Endothelial cell of umbilical vein (primary cell): ENCODE measurements around the gene IL4I1. TPM values are rescaled to one million over a fixed set of nuclear protein-coding genes. Genes with fewer than 3 reads are reported as not detected.

ENCODE experiments used
- BruUV-seq: library from RNA; stranded (reverse); fragments of 400-500 nt; replicated peaks from 2 replicates; lab custom pipeline; 2021; lab: Mats Ljungman, UMichigan
- CTCF ChIA-PET: fragments of 300-600, 350-600 bp; sonication (Branson Sonifier 250); formaldehyde crosslinking; loops from one replicate; lab custom pipeline; 2021; ENCODE audit warnings: antibody characterized with exemption, inconsistent platforms; lab: Charles Lee
- POLR2A ChIA-PET: fragments of 300-600, 350-600 bp; sonication (Branson Sonifier 250); formaldehyde crosslinking; loops from one replicate; lab custom pipeline; 2021; ENCODE audit warnings: antibody characterized with exemption, inconsistent platforms; lab: Charles Lee
- DNase-seq: peaks from one replicate; pipeline ENCODE4 v3.0.0-alpha.2; 2011; ENCODE audit warnings: low read depth, low spot score
- FAIRE-seq: peaks from 2 replicates; lab custom pipeline; 2011; peaks lifted over from hg19 to GRCh38; lab: Jason Lieb, UNC
- H2AFZ ChIP-seq: 2 replicates; pipeline ENCODE4 v1.6.0; 2012; ENCODE audit warnings: low read depth, low read length, control low read depth, inconsistent platforms
- H3K27ac ChIP-seq: 2 replicates; pipeline ENCODE4 v1.5.1; 2011; ENCODE audit warnings: low read depth, mild to moderate bottlenecking, control low read depth, low read length, moderate library complexity; ENCODE audit not compliant: insufficient read depth
- H3K27me3 ChIP-seq, 2 experiments: 2 replicates each; pipeline versions ENCODE4 v1.6.0 to v1.6.1; 2011; ENCODE audit warnings: low read length in 2 of 2, mixed read lengths in 1 of 2; ENCODE audit not compliant: control insufficient read depth in 2 of 2, insufficient read depth in 2 of 2
- H3K36me3 ChIP-seq, 2 experiments: 2 replicates in 1 of 2; 3 replicates in 1 of 2; pipeline ENCODE4 v1.5.1; 2011; ENCODE audit warnings: low read length in 2 of 2, mild to moderate bottlenecking in 1 of 2, moderate library complexity in 1 of 2; ENCODE audit not compliant: control insufficient read depth in 2 of 2, insufficient read depth in 2 of 2; ENCODE audit errors: extremely low read depth in 1 of 2
- H3K4me1 ChIP-seq: 3 replicates; pipeline ENCODE4 v1.5.1; 2011; ENCODE audit warnings: mild to moderate bottlenecking, low read length; ENCODE audit not compliant: control insufficient read depth, insufficient read depth; ENCODE audit errors: extremely low read depth
- H3K4me2 ChIP-seq: 2 replicates; pipeline ENCODE4 v1.6.1; 2011; ENCODE audit warnings: low read length, control low read depth, mixed read lengths; ENCODE audit not compliant: insufficient read depth
- H3K4me3 ChIP-seq, 3 experiments: fragments of 200-600 bp in 1 of 3; sonication (generic), shearing (Covaris generic) in 1 of 3; replicated peaks in 1 of 3; 2 replicates each; pipeline ENCODE4 v1.5.1; 2011 to 2016; ENCODE audit warnings: control low read depth in 3 of 3, low read length in 3 of 3, mild to moderate bottlenecking in 2 of 3, inconsistent platforms in 1 of 3, low read depth in 1 of 3, moderate library complexity in 1 of 3; ENCODE audit not compliant: insufficient read depth in 1 of 3
- H3K79me2 ChIP-seq: 2 replicates; pipeline ENCODE4 v1.6.0; 2012; ENCODE audit warnings: low read length, inconsistent platforms; ENCODE audit not compliant: control insufficient read depth, insufficient read depth
- H3K9ac ChIP-seq: replicated peaks from 2 replicates; pipeline ENCODE3; 2011; ENCODE audit warnings: low read length, control low read depth; ENCODE audit not compliant: insufficient read depth; ENCODE audit errors: extremely low read depth
- H3K9me1 ChIP-seq: replicated peaks from 3 replicates; pipeline ENCODE4 v1.6.0; 2011; ENCODE audit warnings: mild to moderate bottlenecking, low read length; ENCODE audit not compliant: control insufficient read depth, insufficient read depth; ENCODE audit errors: extremely low read depth
- H3K9me3 ChIP-seq: replicated peaks from 2 replicates; pipeline ENCODE4 v1.5.1; 2012; ENCODE audit warnings: low read length, inconsistent platforms; ENCODE audit not compliant: control insufficient read depth, insufficient read depth
- H4K20me1 ChIP-seq: replicated peaks from 2 replicates; pipeline ENCODE3; 2011; ENCODE audit warnings: mild to moderate bottlenecking, low read length; ENCODE audit not compliant: control insufficient read depth, insufficient read depth; ENCODE audit errors: extremely low read depth
- EZH2 ChIP-seq: IDR thresholded peaks from 2 replicates; pipeline ENCODE4 v1.6.1; 2012; ENCODE audit warnings: borderline replicate concordance, low read depth, mild to moderate bottlenecking, moderate library complexity, low read length, inconsistent platforms; ENCODE audit not compliant: severe bottlenecking
- FOS ChIP-seq: IDR thresholded peaks from 2 replicates; pipeline ENCODE4 v1.6.1; 2011; ENCODE audit warnings: mild to moderate bottlenecking, low read length, moderate library complexity, borderline replicate concordance; ENCODE audit not compliant: insufficient read depth
- GATA2 ChIP-seq: IDR thresholded peaks from 2 replicates; pipeline ENCODE4 v1.7.0; 2011; ENCODE audit warnings: low read depth, mild to moderate bottlenecking, moderate library complexity, mixed read lengths, low read length; ENCODE audit not compliant: insufficient read length, insufficient read depth
- POLR2AphosphoS5 ChIP-seq: IDR thresholded peaks from 2 replicates; pipeline ENCODE4 v1.6.1; 2012; ENCODE audit warnings: low read depth, mild to moderate bottlenecking, control low read depth, low read length, moderate library complexity; ENCODE audit not compliant: insufficient read depth
- dilution Hi-C: fragments of 300-500 bp; cut with MboI; formaldehyde crosslinking; loops from one replicate; pipeline ENCODE4 v1.15.0; 2019; ENCODE audit warnings: low sequenced_read_pairs; ENCODE audit not compliant: extremely low pct_ligation_motif_present
- intact Hi-C: fragments of 100-400 bp; cut with micrococcal nuclease; formaldehyde crosslinking; loops from one replicate; pipeline ENCODE4 v1.10.0; 2022
- polyA plus RNA-seq, 4 experiments: library from polyadenylated mRNA; depleted of rRNA in 3 of 4; stranded (reverse) in 3 of 4; unstranded in 1 of 4; fragments of >200 nt; gene quantifications; 2 replicates each; pipeline versions ENCODE4 v1.2.1 to v1.2.3, GENCODE V29; 2011 to 2012; ENCODE audit warnings: missing spikeins in 1 of 4
- total RNA-seq: library from RNA; stranded (reverse); gene quantifications from 2 replicates; pipeline ENCODE4 v1.2.3, GENCODE V29; 2021
- TF ChIP-seq, protein P1 (sequence below): IDR thresholded peaks from 2 replicates; pipeline ENCODE4 v1.6.1; 2011; ENCODE audit not compliant: insufficient read depth, insufficient read length

IL4I1 gene
- total and polyA plus RNA-seq, 2 donors (not counting 3 experiments of a cell fraction or from before 2014, with no cell fraction given) = 5.0 to 5.6 TPM

DNA sequence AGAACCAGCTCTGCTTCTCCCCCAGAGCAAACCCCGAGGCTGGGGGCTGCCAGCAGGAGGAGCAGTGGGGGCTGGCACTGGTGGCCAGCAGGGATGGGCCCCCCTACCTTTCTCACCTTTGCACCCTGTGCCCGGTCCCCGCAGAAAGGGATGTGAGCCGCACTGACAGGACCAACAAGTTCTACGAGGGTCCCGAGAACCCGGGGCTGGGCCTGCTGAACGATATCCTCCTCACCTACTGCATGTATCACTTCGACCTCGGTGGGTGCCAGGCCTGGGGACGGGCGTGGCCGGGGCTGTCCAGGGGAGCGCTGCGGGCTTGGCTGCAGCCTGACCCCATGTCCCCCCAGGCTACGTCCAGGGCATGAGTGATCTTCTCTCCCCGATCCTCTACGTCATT lies 12.6 kb downstream of the IL4I1 start:
- Histone ChIP-seq H2AFZ (no peak overlapping the region), H3K36me3 (peaks cover 18 to 45% of the 10 kb centered on the region in 2 experiments), H4K20me1 (no peaks in the 10 kb centered on the region), H3K4me3 (no peak overlapping the region), H3K9me1 (no peaks in the 10 kb centered on the region), H3K4me2 (no peak overlapping the region), H3K9ac (no peak overlapping the region), H3K27ac (no peak overlapping the region), H3K9me3 (no peaks in the 10 kb centered on the region), H3K79me2 (no peaks in the 10 kb centered on the region), H3K27me3 (no peaks in the 10 kb centered on the region), H3K4me1 (no peaks in the 10 kb centered on the region)
- POLR2A ChIA-PET = no interaction called here
- DNase-seq = no peak
- CTCF ChIA-PET = no interaction called here
- BruUV-seq = no TSS peak
- TF ChIP-seq POLR2AphosphoS5 (no peak), FOS (no peak)
- dilution Hi-C loops (no loop called here), intact Hi-C loops (no loop called here)
- FAIRE-seq = no peak

DNA sequence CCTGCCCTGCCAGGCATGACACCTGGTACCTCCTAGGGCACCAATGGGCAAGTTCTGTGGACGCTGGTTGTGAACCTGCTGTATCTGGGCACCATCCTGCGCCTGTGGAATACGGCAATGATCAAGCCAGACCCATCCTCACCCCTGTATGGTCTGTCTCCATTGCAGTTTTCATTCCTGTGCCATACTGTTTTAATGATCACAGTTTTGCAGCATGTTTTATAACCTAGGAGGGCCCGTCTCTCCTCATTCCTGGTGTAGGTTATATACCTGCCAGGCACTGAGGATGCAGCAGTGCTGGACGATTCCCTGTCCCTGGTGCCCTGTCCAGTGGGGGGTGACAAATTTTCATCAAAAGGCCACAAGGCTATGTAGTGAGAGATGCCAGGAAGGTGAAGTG lies 13.6 kb downstream of the IL4I1 start:
- ChIA-PET POLR2A (no interaction called here), CTCF (no interaction called here)
- Histone ChIP-seq H4K20me1 (no peaks in the 10 kb centered on the region), H3K4me1 (peaks cover 7% of the 10 kb centered on the region), H3K9ac (no peak overlapping the region), H3K36me3 (peaks cover 18 to 45% of the 10 kb centered on the region in 2 experiments), H3K27me3 (no peaks in the 10 kb centered on the region), H3K4me2 (no peak overlapping the region), H3K27ac (no peak overlapping the region), H3K9me1 (no peaks in the 10 kb centered on the region), H3K79me2 (no peaks in the 10 kb centered on the region), H2AFZ (no peak overlapping the region), H3K9me3 (no peaks in the 10 kb centered on the region), H3K4me3 (no peak overlapping the region)
- DNase-seq = no peak
- no peak for FAIRE-seq
- dilution Hi-C loops = no loop called here
- intact Hi-C loops = no loop called here
- TF ChIP-seq EZH2 (no peak), GATA2 (no peak), FOS (no peak)
- TF ChIP-seq, protein P1, sequence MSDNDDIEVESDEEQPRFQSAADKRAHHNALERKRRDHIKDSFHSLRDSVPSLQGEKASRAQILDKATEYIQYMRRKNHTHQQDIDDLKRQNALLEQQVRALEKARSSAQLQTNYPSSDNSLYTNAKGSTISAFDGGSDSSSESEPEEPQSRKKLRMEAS = no peak
- no TSS peak for BruUV-seq
